Activated T-cell treated with anti-CD3 and anti-CD28 coated beads for 4 hours (primary cell): ENCODE results near the gene TTC28.

Experiments
- DNase-seq: peaks from one replicate; pipeline ENCODE4 v3.0.0-alpha.2; 2020

Gene TTC28

DNA sequence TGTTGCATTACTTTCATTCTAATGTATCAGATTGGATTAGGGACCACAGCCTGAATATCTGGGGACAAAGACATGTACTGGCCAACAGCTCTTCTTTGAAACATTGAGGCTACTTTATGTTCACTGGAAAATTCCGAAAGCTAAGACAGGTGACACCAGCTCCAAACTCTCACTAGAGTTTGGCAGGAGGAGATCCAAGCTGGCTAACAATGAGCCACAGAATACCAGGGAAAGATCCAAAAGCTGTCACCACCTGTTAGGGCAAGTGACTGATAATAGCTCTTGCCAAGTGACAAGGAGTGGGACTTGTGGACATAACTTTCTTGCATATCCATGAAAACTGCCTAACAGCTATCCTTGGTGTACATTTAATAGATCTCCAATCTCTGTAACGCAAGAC lies 333.3 kb downstream of the TTC28 start:
- no peak for DNase-seq

DNA sequence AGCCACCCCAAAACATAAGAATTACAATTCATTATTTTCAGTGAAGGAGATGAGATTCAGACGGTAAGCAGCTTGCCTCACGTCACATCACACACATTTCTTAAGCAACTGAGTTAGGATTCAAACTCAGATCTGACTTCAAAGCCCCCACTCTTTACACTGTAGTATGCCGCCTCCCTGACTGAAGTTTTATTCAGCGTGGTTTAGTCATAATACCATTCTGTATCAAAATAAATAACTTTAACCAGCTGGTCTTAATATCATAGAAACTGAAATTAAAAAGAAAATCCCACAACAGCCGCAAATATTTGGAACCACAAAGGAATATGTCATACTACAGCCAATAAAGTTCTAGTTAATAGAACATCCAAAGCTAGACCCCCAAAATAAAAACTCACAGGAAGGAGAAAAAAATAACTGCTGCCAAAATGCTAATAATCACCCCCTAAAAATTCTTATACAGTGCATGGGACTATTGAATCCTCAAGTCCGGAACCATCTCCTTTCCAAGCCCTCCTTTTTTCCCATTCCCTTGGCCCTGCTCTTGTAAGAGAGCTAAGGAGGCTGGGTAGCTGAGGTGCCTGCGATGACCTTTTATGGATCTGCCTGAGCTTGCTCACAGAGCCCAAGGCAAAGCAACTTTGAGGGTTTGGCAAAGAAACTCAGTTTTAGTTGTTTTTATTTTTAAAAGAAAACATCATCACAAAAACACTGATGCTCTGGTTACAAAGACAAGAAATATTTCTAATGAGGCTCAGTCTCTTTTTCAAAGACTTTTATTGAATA lies 334.5 kb downstream of the TTC28 start:
- DNase-seq = no peak

DNA sequence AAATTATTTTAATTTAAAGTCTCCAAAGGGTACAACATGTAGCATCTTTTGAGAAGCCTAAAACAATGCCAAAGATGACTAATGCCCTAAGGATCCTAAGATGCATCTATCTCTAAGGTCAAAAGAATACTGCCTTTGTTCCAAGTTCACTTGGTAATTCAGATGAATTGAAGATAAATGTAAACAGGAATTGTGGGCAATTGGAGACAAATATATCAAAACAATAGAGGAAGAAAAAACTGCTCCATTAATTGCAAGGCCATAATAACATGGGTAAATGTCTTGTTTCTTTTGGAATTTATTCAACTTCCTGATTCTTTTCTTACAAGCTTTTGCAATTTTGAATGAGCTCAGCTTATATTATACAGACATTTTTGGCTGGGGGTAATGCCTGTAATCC lies 338.6 kb downstream of the TTC28 start:
- no peak for DNase-seq

DNA sequence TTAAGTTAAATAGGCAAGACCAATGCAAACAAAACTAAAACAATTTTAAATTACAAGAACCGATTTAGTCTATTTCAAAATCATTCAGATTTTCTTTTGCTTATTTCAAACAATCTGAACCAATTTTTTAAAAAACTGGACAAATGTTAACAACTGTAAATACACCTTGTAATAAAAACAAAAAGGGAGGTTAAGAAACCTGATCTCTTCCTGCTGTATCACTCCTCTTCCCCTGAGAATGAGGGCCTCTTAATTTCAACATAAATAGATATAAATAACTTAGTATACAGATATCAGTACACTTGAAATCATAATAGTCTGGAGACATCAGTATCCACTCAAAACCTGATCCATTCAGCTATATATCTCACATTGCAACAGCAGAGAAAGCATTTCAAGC lies 346.6 kb downstream of the TTC28 start:
- DNase-seq = no peak

DNA sequence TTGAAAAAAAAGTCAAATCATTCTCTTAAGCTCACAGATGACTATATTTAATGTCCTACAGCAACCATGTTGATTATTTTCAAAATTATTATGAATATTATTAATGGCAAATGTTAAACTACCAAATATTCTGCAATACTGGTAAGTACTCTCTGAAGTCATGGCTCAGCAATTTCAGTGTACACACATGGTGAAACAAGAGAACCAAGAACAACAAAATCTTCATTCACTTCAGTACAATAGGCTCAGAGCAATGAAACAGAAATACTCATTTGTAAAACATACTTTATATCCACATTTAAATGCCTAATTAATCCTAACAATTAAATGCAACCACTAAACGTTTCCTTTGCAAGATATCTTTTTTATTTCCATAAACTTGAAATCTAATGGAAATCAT lies 347.2 kb downstream of the TTC28 start:
- no peak for DNase-seq

DNA sequence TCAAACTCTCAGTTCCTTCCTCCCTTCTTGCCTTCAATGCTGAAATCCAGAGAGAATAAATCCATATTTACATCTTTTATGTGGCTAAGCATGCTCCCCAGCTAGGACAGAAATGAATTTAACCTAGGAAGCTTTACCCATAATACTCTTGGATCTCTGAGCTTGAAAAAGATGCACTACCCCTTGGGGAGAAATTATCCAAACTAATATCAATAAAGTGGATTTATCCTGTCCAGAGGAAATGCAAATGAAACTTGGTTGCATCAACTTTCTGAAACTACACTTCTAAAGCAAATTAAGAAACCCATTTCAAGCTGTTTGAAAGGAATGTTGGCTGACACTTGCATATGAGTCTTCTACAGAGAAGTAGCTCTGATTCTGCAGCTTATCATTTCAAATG lies 347.9 kb downstream of the TTC28 start:
- no peak for DNase-seq

DNA sequence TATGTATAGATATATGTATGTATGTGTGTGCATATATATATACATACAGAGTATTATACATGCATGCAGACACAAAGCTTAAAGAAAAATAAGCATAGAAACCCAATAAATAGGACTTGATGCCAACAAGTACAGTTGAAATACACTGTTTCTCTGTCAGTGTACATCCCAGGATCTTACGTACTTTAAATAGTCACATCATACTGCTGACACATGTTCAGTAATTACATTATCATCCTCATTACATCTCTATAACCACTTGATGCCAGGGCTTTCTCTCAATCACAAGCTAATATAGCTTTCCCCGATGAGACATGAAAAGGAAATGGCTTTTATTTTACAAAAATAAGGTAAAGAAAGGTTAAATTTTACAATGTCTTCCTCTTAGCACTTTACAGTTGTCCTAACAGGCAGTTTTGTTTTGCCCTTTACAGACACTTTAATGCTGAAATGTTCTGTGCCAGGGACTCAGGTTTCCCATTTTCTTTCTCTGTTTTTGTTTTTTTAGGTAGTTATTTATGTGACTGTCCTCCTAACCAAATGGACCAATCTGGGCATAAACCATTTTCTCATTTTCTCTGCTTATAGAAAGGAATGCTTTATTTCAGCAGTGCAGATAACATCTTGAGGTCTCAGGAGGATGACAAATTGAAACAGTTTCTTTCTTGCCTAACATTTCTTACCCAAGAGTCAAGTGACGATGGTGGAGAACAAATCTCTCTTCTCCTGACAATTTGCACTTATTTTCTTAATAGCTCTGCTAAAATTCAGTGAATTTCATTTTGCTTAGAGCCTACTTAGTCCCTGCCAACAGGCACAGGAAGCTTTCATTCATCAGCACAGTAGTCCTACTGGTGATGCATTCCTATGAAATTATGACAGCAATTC lies 350.2 kb downstream of the TTC28 start:
- DNase-seq = no peak

DNA sequence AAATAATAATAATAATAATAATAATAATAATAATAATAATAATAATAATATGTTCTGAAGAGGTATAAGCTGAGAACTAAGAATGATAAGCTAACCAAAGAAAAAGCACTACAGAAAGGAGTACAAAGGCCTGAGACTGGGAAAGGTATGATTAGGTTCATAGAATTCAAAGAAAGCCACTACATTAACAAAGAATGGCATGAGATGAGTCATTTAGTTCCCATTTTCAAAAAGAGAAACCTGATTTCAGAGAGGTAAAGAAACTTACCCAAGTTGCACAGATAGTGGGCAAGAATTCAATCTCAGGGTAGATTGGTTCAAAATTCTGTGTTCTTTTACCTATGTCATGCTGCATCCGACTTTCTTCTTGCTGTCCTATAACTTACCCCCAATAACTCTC lies 350.9 kb downstream of the TTC28 start:
- no peak for DNase-seq

DNA sequence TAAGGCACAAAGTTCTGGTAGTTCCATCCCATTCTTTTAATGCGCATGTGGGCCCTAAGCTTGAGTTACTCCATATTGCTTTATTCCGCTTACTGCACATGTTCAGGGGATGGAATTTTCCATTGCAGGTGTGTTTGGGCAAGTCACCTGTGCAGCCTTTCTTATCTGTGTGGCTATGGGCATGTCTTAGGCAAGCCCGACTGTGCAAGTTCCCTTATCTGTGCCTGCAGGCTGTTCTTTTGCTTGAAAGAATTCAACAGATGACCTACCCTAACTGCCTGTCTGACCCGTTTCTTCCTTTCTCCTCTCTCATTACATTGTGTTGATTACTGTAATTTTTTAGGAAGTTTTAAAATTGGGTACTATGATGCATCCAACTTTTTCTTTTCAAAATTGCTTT lies 363.6 kb downstream of the TTC28 start:
- DNase-seq = no peak

DNA sequence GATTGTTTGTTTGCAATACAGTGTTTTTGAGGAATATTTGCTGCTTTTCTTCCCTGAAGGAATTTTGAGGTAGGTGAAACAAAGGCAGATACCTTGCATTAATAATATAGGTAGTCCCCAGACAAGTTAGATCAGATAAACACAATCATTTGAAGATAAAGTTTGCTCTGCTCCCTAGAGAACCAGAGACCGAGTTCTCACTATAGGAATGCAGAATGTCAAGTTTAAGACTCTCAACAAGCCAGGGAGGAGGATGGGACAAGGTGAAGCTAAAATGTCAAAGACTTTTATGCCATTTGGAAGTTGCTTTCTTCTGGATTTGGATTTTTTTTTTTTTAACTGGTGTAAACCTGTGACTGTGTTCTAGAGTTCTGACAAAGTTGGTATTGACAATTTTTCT lies 364.7 kb downstream of the TTC28 start:
- no peak for DNase-seq

DNA sequence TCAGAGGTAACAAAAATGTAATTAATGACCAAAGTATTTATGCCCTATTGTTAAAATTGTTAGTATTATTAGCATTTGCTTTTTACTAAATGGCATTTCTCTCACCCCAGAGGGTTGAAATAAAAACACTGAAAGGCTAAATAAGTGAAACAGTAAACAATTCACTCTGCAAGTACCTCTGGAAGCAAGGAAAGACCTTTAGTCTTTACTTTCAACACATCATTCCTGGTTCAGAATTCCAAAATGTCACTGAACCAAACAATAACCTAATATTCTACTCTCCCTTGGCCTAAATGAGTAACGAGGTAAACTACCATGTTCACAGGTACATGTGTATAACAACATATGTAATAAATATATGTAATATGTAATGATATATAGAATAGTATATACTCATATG lies 369.3 kb downstream of the TTC28 start:
- no peak for DNase-seq

DNA sequence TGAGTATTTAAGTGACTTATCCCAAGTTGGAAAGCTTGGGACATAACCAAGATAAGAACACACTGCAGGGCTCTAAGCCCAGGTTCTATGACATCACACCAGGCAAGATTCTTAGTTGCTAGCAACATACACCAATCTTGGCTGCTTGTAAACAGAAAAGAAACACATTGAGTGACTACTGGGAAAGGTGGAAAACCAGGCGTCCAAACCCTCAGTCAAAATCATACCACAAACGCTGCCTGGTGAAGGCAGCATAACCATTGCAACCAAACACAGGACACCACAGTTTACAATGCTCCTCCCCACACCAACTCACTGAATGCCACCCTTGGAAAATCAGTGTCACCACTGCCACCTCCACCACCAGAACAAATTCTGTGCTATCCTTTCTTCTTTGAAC lies 379.9 kb downstream of the TTC28 start:
- no peak for DNase-seq

DNA sequence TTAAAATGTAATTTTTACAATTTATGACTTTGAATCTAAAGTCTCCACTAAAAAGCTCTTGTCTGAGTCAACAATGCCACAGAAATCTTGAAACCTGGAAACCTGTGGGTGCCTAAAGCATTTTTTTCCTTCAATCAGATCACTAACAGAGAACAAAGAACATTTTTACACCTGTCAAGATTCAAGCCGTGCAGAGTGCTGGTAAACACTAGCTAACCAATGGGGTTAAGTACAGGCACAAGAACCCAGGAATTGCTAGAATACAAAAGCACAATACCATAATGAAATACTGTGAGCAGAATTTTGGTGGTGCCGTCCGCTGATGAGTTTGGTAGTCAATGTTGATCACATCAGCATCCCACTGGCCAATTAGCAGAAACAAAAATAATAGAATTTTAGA lies 380.3 kb downstream of the TTC28 start:
- DNase-seq = no peak

DNA sequence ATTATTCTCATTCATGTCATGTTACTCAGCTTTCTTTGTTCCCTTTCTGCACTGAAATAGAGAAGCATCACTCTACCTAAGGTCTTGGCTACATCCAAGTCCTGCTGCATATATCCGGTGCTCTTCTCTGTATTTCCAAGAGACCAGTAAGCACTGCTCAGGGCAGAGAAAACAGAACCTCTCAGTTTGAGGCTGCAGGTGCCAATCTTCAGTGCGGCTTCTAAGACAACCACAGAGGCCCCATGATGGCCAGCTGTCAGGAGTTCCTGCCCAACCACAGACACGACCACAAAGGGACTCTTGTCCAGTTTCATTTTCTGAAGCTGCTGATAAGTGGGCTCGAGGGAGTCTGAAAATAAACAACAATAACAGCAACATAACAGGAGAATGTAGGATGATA lies 382.1 kb downstream of the TTC28 start:
- no peak for DNase-seq

DNA sequence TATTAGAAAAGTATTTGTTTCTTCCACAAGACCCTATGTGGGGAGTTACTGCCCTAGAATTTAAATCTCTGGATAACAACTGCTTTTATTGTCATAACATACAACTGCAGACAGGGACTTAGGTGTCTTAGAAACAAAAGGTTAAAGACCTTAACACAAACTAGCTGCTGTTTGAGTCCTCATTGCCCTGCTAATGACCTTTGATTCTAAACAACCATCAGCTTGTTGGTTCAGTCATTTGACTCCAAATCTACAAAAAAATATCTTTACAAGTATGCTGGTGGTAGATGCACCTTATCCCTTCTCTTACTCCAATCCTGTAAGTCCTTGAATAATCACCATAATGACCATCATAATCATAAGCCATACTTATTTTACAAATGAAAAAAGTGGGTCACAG lies 383.2 kb downstream of the TTC28 start:
- no peak for DNase-seq

DNA sequence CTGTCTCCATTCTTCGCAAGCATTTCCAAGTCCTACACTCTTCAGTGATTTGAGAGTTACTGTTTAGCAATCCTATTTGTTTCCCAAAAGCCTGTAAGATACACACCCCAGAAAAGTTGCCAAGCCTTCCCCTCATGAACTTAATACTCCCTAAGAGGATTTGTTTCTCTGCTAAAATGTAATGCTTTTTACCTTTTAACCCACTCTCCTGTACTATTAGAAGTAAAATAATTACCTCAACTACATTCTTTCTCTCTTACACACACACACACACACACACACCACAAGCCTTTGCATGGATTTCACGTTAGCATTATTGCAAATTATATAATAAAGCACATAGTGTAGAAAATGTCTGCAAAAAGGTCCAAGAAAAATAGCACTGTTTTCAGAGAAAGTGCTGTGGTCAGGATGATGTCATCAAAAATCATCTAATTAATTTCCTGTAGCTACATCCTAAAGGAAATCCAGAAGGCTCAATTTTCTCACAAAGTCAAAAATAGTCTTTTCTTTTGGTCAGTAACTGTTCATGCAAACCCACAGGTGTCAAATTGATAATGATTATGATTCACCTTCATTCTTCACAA lies 396.5 kb downstream of the TTC28 start:
- DNase-seq = no peak

DNA sequence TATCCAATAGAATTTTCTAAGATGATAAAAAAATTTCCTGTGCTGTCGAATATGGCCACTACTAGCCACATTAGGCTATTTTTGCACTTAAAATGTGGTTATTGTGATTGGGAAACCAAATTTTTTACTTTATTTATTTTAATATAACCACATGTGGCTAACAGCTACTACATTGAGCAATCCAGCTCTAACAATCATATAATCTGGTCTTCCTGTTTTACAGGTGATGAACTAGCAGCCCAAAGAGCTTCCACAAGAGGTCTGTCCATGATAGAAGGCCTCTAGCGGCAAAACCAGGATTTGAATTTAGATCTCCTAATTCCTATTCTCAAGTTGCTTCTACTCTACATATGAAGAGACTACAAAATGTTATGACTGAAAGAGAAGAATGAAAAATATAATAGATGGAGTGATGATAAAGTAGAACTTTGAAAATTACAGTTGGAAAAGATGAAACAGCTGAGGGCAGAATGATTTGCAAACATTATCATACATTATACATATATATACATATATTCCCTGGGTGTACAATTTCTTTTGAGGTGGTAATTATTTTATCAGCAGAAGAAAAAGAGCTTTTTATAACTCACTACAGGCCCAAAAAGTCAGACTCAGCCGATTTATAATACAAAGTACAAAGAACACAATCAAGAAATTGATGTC lies 397.1 kb downstream of the TTC28 start:
- no peak for DNase-seq

DNA sequence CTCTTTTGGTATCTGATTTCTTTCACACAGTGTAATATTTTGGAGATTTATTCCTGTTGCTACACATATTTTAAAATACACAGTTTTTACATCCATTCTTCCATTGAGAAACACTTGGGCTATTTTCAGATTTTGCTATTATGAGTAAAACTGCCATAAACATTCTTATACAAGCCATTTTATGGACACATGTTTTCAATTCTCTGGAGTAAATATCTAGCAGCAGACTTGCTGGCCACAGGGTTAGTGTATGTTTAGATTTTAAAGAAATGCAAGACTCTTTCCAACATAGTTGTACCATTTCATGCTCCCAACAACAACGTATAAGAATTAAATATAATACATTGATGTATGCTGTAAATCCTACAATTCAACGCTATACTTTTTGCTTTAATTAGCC lies 399.8 kb downstream of the TTC28 start:
- no peak for DNase-seq

DNA sequence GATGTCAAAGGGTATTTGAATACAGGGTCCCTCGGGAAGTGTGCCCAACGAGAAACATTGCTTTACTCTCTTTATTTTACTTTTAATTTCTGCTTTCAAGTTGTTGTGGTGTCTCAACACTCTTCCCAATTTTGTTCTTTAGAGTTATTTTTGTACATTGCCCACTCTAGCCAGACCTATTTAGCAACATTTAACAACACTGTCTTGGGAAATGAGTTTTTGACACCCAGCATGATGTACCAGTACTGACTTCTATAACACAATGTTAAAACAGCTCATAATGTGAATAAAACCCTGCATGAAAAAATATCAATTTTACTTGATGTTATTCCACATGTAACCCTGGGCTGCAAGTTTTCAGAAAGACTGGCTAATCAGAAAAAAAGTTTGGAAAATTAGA lies 410.4 kb downstream of the TTC28 start:
- DNase-seq = no peak

DNA sequence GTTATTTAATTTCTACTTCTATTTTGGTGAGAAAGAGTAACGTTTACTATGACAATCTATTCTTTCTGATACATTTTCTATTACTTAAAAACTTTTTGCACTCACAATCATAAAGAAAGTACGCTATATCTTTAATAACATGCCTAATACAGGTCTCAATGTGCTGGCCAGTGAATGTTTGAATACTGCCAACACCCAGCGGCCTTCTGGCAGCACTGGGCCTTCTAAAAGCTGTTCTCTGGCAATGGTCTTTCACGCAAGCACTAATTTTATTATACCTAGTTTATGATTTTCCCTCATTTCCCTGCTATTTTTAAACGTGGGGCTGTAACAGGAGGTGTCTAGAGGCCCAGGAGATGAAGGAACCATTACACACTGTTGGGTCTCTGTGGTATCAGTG lies 410.8 kb downstream of the TTC28 start:
- no peak for DNase-seq

DNA sequence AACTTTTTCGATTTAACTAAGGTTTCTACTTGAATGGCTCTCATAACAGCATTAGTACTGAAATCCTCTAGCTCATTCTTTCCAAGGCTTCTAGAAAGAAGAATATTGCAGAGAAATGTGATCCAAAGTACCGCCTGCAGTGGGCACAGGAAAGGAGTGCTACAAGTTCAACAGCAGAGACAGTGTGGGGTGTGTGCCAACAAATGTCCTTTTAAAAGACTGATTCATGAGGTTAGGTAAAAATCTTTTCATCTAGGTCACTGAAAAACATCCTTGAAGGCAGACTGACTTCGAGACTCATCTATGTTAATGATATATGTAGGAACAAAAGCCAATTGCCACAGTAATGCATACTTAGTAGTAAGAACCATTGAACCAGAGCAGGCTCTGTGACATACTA lies 411.5 kb downstream of the TTC28 start:
- DNase-seq = no peak

DNA sequence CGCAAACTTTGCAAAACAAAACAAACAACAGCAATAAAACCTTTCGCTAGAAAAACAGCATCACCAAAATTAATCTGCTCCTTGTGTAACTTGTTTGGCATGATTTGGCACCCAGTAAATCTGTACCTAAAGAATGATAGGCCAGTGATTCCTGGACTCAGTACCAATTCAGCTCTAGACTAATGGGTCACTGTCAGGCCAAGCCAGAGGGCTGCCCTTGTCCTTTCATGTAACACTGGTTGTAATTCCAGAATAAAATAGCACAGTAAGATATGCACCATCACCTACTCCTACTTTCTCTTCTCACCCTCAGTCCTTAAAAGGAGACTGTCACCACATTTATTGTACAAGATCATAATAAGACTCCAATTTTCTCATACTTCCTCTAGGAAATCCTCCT lies 419.0 kb downstream of the TTC28 start:
- no peak for DNase-seq

DNA sequence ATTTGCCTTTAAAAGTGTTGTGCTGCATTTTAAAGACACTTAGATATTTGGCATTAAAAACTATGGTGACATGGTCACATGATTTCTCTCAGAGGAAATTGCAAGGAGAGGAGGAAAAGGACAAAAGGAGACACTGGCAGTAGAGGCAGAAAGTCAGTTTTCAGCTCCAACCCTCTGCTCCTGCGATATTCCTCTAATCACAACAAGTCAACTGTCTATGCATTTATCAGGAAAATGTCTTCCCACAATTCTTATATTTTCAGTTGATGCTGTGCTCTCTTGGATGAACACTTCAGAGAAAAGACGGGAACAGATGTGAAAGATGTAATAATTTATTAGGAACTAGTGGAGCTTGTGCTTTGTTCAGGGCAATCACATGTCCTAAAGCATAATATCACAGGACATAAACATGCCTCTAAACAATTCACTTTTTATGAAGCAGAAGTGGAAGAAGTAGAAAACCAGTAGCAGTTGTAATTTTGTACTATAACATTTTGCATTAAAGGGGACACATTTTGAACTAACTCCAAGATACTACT lies 419.8 kb downstream of the TTC28 start:
- no peak for DNase-seq
